HG03097 (cell line): ENCODE results near the gene KCNQ5.

ENCODE experiments used
- ATAC-seq: cut with Tn5 transposase; IDR thresholded peaks from one replicate; pipeline ENCODE4 v1.9.1; 2021; ENCODE audit not compliant: unreplicated experiment, low FRiP score

The KCNQ5 gene

GRCh38 chr6:72636786-72637185, 14.9 kb downstream of the KCNQ5 start:
- ATAC-seq, result no peak

DNA sequence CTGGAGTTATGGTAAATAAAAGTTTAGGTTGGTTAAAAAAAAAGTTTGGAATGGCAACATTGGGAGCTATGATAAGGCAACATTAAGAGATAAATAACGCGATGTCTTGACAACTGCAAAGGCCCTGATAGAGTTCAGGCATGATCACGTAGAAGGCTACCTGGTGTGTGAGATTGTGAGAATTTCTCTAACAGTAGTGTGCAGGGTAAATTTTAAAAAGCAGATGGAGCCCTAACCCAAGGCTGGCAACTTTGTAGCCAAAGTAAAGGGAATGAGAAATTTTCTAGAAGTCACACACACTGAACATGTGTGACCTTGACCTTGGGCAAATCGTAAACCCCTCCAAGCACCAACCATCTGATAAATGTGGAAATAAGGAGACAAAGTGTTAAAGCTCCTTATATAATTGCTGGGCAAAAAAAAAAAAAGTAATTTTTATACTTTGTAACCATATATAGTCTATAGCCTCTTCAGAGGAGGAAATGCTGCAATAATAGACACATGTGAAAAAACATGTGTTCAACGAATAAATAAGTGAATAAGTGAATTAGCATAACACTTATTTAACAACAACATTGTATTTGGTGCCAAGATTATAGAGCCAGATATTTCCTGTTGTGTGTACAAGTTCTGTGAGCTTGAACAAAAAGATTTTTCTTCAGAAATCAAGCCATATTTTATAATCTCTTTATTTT, 18.2 kb downstream of the KCNQ5 start:
- no peak for ATAC-seq

- no peak for ATAC-seq
These were observed 18.7 kb downstream of the KCNQ5 start for GRCh38 chr6:72640615-72640930.

DNA sequence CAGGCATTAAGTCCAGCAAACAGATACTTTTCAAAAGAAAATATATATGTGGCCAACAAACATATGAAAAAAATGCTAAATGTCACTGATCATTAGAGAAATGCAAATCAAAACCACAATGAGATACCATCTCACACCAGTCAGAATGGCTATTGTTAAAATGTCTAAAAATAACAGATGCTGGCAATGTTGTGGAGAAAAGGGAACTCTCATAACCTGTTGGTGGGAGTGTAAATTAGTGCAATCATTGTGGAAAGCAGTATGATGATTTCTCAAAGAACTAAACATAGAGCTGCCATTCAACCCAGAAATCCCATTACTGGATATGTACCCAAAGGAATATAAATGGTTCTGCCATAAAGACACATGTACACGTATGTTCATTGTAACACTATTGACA, 20.6 kb downstream of the KCNQ5 start:
- no peak for ATAC-seq

DNA sequence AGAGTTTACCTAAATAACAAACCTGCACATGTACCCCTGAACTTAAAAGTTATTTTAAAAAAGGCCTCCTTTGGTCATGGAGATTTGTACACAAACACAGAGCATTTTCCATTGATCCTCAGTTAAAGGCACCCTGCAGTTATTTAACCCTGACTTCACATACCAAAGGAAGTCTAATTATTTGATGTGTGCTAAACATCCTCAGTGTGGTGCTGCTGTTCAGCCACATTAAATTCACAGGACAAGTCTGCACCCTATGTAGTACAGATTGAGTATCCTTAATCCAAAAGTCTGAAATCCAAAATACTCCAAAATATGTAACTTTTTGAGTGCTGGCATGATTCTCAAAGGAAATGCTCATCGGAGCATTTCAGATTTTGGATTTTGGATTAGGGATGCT, 21.4 kb downstream of the KCNQ5 start:
- no peak for ATAC-seq

GRCh38 chr6:72646604-72647485, 25.0 kb downstream of the KCNQ5 start:
- no peak for ATAC-seq

- ATAC-seq, result no peak
These were observed 25.6 kb downstream of the KCNQ5 start for GRCh38 chr6:72647489-72647888.

- peak; percentile 58 for ATAC-seq
These were observed 27.4 kb downstream of the KCNQ5 start for GRCh38 chr6:72649032-72649984.

DNA sequence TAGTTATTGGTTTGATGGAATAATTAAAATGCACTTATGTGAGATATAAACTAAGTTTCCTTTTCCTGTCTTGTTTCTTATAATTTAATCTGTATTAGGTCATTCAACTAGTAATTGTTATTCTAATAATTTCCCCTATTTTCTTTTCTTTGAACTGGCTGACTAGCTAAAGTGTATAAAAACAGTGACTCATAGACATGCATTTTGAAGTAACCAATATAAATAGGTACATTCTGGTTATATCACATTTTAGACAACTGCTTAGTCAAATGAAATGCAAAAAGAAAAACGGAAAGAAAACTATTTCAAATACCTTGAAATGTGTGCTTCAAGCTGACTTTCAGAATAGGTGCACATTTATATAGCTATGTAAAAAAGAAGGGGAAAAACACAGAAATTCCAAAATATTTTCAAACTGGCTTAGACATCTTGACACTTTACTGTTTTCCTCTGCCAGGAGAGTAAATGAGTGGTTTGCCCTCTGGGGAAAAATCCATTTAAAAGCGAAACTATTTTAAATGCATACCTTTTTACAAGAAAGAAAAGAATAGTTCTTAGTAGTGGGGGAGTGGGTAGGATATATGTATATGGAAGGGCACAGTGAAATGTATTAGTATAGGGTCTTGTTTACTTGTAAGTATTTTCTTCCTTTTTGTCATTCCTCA, 28.3 kb downstream of the KCNQ5 start:
- no peak for ATAC-seq

DNA sequence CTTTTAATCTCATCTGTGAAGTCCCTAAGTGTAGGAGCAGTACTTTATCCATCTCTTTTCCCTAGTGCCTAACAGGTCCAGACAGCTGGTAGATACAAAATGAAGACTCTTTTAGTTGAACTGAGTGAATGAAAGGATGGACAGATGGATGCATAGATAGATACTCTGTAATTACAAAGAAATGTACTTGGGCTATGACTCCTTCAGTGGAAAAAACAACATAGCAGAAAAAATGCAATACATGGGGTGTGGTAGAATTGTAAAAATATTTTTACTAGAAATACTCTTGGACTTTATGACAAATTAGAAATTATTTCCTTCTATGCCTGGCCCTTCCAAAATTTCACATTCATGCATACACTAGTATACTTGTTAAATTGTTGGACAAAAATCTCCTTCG, 29.3 kb downstream of the KCNQ5 start:
- no peak for ATAC-seq

- no peak for ATAC-seq
These were observed 30.4 kb downstream of the KCNQ5 start for GRCh38 chr6:72651967-72652956.

- ATAC-seq, result no peak
These were observed 31.2 kb downstream of the KCNQ5 start for GRCh38 chr6:72653026-72653425.

DNA sequence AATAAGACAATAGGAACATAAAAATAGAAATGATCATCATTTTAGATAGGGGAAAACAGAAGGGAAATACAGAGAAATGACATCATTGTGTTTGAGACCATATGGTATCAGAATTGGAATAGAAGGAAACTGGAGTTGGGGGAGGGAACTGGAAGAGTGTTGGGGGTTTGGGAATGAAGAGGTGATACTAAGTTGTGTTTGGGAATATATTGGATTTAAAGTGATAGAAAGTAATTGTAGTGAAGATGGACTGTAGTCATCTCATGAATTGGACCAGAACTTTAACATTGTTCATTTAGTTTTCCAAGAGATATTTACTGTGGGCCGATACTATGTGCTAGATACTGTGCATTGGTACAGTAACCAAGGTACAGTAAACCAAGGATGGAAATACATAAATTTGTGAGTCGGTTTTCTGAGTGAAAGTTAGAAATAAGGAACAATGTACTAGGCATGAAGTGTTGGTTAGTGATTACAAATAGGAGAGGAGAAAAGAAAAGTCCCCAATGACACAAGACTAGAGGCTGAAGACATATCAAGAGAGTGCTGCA, 32.3 kb downstream of the KCNQ5 start:
- peak; percentile 44 for ATAC-seq

GRCh38 chr6:72657407-72658197, 35.7 kb downstream of the KCNQ5 start:
- peak; percentile 36 for ATAC-seq

GRCh38 chr6:72659754-72660153, 37.9 kb downstream of the KCNQ5 start:
- no peak for ATAC-seq

- ATAC-seq, result no peak
These were observed 39.5 kb downstream of the KCNQ5 start for GRCh38 chr6:72661411-72661810.

- no peak for ATAC-seq
These were observed 43.7 kb downstream of the KCNQ5 start for GRCh38 chr6:72665599-72665998.

DNA sequence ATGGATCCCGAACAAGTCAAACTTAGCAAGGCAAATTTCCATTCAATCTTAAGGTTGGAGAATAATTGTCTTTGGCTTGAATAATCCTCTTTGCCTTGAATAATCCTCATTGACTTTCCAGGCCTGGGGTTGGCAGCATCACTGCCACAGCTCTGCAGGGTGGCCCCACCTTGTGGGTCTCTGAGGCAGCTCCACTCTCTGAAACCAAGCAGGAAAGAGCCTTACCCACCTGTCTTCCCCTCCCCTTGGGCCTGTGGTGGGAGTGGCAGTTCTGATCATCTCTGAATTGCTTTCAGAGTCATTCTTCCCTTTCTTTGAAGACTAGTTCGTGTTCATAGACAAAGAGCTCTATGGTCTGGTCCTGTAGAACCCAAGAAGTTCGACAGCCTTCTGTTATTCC, 47.5 kb downstream of the KCNQ5 start:
- no peak for ATAC-seq
